D721Med (cell line): ENCODE data around the gene ID2.

Experiments used
- DNase-seq: peaks from one replicate; pipeline ENCODE4 v3.0.0; 2011; ENCODE audit warnings: low spot score; ENCODE audit not compliant: insufficient read length
- FAIRE-seq: peaks from 2 replicates; lab custom pipeline; 2011; peaks lifted over from hg19 to GRCh38; lab: Jason Lieb, UNC
- TF ChIP-seq, protein P1 (sequence below): IDR thresholded peaks from 2 replicates; pipeline ENCODE4 v1.5.1; 2012; ENCODE audit warnings: mild to moderate bottlenecking, control low read depth; ENCODE audit not compliant: insufficient read depth; ENCODE audit errors: missing control alignments

Gene ID2

DNA sequence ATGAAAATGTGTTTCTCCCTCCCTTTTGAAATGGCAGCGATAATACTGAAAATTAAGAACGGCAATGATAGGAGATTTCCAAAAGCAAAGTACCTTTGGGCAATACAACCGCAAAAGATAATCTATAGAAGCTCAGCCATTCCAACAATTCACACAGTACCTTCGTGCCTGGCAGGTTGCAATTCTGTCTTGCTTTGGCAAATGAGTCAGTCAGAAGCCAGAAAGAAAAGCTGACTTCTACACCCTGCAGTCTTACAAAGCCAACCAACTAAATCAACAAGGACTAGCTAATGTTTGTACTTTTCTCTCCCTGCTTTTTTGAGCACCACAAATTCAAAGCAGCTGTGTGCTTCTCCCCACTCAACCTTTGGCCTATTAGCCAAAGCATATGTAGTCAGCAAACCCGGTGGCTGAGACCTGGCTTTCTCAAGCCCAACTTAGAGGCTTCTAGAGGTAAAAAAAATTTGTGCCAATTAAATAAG lies 25.7 kb upstream of the ID2 start:
- no peak for DNase-seq
- no peak for FAIRE-seq
- TF ChIP-seq, protein P1, sequence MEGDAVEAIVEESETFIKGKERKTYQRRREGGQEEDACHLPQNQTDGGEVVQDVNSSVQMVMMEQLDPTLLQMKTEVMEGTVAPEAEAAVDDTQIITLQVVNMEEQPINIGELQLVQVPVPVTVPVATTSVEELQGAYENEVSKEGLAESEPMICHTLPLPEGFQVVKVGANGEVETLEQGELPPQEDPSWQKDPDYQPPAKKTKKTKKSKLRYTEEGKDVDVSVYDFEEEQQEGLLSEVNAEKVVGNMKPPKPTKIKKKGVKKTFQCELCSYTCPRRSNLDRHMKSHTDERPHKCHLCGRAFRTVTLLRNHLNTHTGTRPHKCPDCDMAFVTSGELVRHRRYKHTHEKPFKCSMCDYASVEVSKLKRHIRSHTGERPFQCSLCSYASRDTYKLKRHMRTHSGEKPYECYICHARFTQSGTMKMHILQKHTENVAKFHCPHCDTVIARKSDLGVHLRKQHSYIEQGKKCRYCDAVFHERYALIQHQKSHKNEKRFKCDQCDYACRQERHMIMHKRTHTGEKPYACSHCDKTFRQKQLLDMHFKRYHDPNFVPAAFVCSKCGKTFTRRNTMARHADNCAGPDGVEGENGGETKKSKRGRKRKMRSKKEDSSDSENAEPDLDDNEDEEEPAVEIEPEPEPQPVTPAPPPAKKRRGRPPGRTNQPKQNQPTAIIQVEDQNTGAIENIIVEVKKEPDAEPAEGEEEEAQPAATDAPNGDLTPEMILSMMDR: no peak

DNA sequence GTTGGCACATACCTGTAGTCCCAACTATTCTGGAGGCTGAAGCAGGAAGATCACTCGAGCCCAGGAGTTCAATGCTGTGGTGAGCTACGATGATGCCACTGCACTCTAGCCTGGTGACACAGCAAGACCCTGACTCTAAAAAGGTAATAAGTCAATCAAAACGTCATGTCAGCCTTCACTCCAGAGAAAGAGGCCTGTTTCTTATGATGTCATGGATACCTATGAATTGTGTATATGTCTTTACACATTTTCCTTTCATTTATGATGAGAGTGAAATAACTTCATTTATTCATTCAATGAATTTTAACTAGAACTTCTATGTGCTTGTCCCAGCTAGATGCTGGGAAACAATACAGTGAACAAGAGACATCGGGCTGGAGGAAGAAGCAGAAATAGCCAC lies 25.0 kb upstream of the ID2 start:
- TF ChIP-seq, protein P1: no peak
- FAIRE-seq (no peak), DNase-seq (no peak)

DNA sequence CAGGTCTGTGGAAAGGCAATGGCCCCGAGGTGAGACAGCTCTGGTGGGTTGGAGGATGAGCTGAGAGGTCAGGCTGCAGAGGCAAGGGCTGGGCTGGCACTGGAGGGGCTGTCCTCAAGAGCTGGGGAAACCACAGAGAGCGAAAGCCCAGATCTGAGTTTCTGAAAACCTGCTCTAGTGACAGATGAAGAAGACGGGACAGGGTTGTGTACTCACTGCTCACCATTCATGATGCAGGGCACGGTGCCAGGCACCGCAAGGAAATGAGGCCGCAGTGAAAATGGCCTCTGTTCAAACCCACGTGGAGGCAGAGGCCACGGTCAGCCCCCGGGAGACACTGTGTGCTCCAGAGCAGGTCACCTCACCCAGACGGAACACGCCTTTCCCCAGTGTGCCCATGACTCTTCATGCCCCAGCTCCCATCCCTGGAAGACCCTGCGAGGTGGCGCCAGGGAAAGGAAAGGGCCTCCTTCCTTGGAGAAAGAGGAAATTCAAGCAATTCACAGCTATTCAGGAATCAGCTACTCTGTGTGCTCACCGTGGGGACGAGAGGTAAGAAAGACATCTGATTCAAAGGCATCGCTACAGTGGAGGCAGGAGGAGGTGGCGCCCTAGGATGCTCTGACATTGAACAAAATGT lies 24.3 kb upstream of the ID2 start:
- TF ChIP-seq, protein P1: no peak
- FAIRE-seq: no peak
- no peak for DNase-seq

DNA sequence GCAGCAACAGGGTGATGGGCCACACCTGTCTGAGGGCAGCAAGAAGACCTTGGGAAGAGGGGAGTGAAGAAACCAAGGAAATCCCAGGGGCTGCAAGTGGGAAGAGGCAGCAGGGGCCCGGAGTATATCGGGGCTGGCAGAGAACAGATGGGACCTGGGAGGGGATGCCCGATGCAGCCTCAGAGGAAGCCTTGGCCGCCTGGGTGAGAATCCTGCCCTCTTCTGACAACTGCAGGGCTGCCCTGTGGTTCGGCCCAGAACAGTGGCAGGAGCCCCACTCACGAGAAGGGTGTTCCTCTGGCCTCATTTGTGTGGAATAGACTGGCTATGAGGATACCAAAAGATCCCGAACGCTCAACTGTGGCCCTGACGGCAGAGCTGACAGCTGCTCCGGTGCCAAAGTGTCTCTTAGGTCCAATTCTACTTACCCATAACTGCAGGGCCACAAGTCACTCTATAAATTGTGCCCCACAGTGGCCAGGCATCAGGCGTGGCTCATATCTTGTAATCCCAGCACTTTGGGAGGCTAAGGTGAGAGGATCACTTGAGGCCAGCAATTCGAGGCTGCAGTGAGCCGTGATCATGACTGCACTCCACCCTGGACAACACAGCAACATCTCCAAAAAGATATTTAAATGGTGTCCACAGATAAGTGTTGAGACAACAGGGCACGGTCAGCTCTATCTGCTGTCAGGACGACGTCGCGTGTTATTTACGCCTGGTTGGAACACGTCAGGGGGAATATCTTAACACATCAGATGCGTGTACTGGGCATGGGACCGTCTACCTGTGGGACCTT lies 23.6 kb upstream of the ID2 start:
- DNase-seq (no peak), FAIRE-seq (no peak)
- TF ChIP-seq, protein P1: no peak

DNA sequence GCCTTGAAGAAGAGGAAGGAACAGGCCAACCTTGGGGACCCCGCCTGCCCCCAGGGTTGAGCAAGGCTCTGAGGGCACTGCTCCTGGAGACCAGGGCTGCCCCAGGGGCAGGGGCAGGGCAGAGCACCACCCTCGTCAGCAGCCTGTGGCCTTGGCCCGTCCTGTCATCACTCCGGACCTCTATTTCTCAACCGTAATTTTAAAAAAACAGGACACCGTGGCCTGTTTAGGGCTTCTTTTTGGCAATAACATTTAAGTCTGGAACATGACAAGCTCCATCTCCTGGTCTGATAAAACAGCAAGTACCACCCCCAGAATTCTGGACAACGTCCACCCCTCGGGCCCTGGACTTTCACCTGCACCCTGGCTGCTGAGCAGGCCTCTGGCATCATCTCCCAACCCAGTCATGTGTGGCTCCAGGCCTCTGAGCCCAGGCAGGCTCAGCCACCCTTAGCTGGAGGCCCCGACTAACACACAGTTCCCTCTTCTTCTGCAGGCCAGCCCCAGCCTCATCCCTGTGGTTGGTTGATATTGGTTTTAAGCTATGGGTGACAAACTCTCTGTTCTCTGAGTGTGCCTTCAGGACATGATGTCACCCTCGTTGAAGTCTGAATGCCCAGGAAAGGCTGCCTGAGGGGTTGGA lies 22.6 kb upstream of the ID2 start:
- TF ChIP-seq, protein P1: no peak
- no peak for FAIRE-seq
- no peak for DNase-seq

DNA sequence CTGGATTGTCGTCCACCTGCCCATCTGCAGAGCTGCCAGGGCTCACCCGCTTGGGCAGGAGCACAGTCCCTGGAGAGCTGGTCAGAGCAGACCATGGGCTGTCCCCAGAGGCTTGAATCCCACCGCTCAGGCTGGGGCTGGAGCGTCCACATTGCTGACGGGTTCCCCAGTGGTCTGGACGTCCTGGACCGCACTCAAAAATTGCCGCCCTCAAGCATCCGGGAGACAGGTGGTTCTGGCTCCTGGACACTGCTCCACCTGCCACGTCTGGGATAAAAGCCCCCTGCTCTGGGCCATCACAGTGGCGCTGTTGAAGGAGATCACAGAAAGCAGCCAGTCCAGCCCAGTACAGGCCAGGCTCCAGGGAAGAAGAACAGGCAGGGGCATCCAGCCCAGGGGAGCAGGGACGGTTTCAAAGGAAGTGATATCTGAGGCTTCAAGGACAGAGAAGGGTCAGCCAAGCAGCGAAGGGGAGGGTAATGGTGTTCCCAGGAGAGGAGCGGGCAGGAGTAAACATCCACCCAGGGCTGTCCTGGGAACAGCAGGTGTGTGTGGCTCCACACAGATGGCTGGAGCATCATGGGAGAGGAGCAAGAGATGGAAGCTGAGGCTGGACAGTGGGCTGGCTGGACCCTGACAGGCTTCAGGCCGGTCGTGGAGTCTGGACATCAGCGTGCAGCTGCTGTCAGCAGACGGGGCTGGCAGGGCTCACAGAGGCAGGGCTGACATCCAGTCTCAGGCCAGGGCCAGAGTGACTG lies 21.9 kb upstream of the ID2 start:
- TF ChIP-seq, protein P1: no peak
- DNase-seq: no peak
- FAIRE-seq: no peak
